GM12878 (cell line): ENCODE results near the gene PCNP. TPM values are rescaled to one million over a fixed set of nuclear protein-coding genes. Genes with fewer than 3 reads are reported as not detected.

Source experiments
- CEBPZ ChIP-seq: fragments of 150-350 bp; IDR thresholded peaks from 2 replicates; pipeline ENCODE4 v1.6.1; 2016; ENCODE audit warnings: low read depth, low read length
- CHD2 ChIP-seq: IDR thresholded peaks from 2 replicates; pipeline ENCODE4 v1.6.1; 2011; ENCODE audit warnings: low read depth, low read length, improper control_type of control experiment, borderline replicate concordance
- CTCF ChIP-seq, 3 experiments: IDR thresholded peaks in 2 of 3; conservative IDR thresholded peaks in 1 of 3; 2 replicates each; pipeline ENCODE4 v1.5.1; 2011; ENCODE audit warnings: low read depth in 3 of 3, low read length in 3 of 3, mild to moderate bottlenecking in 3 of 3, control low read depth in 2 of 3, moderate library complexity in 2 of 3, inconsistent platforms in 1 of 3, mixed read lengths in 1 of 3; ENCODE audit not compliant: control insufficient read depth in 2 of 3, insufficient read depth in 1 of 3; ENCODE audit errors: extremely low read depth in 1 of 3
- DPF2 ChIP-seq: fragments of 450-650 bp; IDR thresholded peaks from 2 replicates; pipeline ENCODE4 v1.6.1; 2017; ENCODE audit warnings: mild to moderate bottlenecking
- MEF2B ChIP-seq: fragments of 450-650 bp; IDR thresholded peaks from 2 replicates; pipeline ENCODE4 v1.6.1; 2018; ENCODE audit warnings: mild to moderate bottlenecking, moderate library complexity; ENCODE audit not compliant: partially characterized antibody, poor library complexity, severe bottlenecking
- MTA2 ChIP-seq: fragments of 450-650 bp; IDR thresholded peaks from 2 replicates; pipeline ENCODE4 v1.6.1; 2016; ENCODE audit warnings: low read depth, mild to moderate bottlenecking, moderate library complexity
- NR2C2 ChIP-seq: IDR thresholded peaks from 2 replicates; pipeline ENCODE4 v1.6.1; 2011; ENCODE audit warnings: borderline replicate concordance, low read depth; ENCODE audit not compliant: control insufficient read depth, insufficient read length
- PAX5 ChIP-seq: IDR thresholded peaks from 2 replicates; pipeline ENCODE4 v1.6.1; 2011; ENCODE audit warnings: low read depth, low read length, borderline replicate concordance
- PML ChIP-seq: IDR thresholded peaks from 2 replicates; pipeline ENCODE4 v1.6.1; 2012; ENCODE audit warnings: low read length, inconsistent platforms
- RBBP5 ChIP-seq: fragments of 200-600 bp; sonication (generic); conservative IDR thresholded peaks from 2 replicates; pipeline ENCODE4 v1.6.1; 2016
- RELA ChIP-seq: fragments of 450-650 bp; IDR thresholded peaks from 2 replicates; pipeline ENCODE4 v1.8.0; 2014; ENCODE audit warnings: borderline replicate concordance; ENCODE audit not compliant: partially characterized antibody
- SPI1 ChIP-seq: IDR thresholded peaks from 2 replicates; pipeline ENCODE4 v1.6.1; 2011; ENCODE audit warnings: low read depth, mild to moderate bottlenecking, low read length, moderate library complexity, borderline replicate concordance; ENCODE audit not compliant: insufficient read depth
- TCF3 ChIP-seq: IDR thresholded peaks from 2 replicates; pipeline ENCODE4 v1.6.1; 2012; ENCODE audit warnings: low read depth, mild to moderate bottlenecking, low read length, borderline replicate concordance; ENCODE audit not compliant: insufficient read depth
- polyA plus RNA-seq, 11 experiments: library from polyadenylated mRNA; depleted of rRNA in 4 of 11; unstranded in 6 of 11; stranded (reverse) in 5 of 11; fragments of >200 nt; fragmentation: Nextera tagmentation in 4 of 11; fragmentation: Illumina TruSeq in 1 of 11; extraction: Ambion mirVana in 4 of 11; extraction: Trizol in 1 of 11; gene quantifications; 1 replicate in 1 of 11; 2 replicates in 10 of 11; pipeline versions ENCODE4 v1.2.1 to v1.2.3, GENCODE V29; 2011 to 2016; ENCODE audit warnings: inconsistent platforms in 2 of 11, missing spikeins in 2 of 11, low read depth in 1 of 11
- total RNA-seq, 4 experiments: library from RNA; depleted of rRNA in 3 of 4; stranded (reverse); fragments of >200 nt in 3 of 4; fragmentation: Illumina TruSeq in 1 of 4; extraction: Trizol in 1 of 4; gene quantifications; 2 replicates each; pipeline versions ENCODE4 v1.2.1 to v1.2.3, GENCODE V29; 2013 to 2021
- TF ChIP-seq, protein P1 (sequence below): IDR thresholded peaks from 2 replicates; pipeline ENCODE4 v1.6.1; 2012; ENCODE audit warnings: improper control_type of control experiment, low read depth, low read length; ENCODE audit not compliant: insufficient replicate concordance
- TF ChIP-seq, protein P2 (sequence below): fragments of 450-650 bp; conservative IDR thresholded peaks from 2 replicates; pipeline ENCODE4 v1.6.1; 2017; ENCODE audit warnings: mild to moderate bottlenecking, moderate library complexity

Gene PCNP
- total and polyA plus RNA-seq, 10 of the 15 experiments (the other 5 are each of a cell fraction or from before 2014, with no cell fraction given): 49.8 to 179 (median 109) TPM

DNA sequence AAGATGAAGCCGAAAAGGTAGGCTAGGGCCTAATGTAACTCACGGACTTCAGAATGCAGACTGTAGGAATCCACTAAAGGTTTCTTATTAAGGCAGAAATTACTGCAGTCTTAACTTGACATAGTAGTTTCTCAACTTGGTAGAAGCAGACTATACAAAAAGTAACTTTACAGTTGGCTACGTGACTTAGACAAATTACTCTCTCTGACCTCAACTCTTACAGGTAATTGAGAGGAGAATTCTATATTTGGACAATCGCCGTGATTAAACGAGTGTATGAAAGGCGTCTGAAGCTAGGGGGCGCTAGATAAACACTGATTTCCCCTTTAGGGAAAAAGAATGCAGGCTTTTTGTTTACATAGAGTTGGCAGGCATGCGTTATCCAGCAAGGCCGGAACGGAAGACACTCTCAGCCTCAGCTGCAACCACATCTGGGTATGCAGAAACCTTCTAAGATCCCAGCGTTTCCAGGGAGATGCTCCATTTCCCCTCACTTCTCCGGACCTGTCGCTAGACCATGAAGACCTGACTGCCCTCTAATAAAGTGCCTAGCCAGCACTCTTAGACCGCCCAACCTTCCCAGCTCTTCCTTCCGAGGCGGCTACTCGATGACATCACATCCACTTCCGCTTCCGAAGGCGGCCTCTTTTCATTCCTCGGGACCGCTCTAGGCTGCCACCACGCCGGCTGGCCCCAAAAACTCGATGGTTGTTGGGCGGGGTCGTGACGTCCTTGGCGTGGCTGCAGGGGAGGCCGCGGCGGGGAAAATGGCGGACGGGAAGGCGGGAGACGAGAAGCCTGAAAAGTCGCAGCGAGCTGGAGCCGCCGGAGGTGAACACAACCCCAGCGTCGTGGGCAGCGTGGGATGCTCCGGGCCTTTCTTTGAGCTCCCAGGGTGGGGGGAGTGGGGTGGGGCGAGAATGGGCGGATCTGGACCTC is at the start of gene PCNP (continued):
- TF ChIP-seq, protein P1, sequence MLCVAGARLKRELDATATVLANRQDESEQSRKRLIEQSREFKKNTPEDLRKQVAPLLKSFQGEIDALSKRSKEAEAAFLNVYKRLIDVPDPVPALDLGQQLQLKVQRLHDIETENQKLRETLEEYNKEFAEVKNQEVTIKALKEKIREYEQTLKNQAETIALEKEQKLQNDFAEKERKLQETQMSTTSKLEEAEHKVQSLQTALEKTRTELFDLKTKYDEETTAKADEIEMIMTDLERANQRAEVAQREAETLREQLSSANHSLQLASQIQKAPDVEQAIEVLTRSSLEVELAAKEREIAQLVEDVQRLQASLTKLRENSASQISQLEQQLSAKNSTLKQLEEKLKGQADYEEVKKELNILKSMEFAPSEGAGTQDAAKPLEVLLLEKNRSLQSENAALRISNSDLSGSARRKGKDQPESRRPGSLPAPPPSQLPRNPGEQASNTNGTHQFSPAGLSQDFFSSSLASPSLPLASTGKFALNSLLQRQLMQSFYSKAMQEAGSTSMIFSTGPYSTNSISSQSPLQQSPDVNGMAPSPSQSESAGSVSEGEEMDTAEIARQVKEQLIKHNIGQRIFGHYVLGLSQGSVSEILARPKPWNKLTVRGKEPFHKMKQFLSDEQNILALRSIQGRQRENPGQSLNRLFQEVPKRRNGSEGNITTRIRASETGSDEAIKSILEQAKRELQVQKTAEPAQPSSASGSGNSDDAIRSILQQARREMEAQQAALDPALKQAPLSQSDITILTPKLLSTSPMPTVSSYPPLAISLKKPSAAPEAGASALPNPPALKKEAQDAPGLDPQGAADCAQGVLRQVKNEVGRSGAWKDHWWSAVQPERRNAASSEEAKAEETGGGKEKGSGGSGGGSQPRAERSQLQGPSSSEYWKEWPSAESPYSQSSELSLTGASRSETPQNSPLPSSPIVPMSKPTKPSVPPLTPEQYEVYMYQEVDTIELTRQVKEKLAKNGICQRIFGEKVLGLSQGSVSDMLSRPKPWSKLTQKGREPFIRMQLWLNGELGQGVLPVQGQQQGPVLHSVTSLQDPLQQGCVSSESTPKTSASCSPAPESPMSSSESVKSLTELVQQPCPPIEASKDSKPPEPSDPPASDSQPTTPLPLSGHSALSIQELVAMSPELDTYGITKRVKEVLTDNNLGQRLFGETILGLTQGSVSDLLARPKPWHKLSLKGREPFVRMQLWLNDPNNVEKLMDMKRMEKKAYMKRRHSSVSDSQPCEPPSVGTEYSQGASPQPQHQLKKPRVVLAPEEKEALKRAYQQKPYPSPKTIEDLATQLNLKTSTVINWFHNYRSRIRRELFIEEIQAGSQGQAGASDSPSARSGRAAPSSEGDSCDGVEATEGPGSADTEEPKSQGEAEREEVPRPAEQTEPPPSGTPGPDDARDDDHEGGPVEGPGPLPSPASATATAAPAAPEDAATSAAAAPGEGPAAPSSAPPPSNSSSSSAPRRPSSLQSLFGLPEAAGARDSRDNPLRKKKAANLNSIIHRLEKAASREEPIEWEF: no peak
- TF ChIP-seq CEBPZ: no peak
- peak; percentile 91 for TF ChIP-seq PML
- no peak for TF ChIP-seq RBBP5
- peak; percentile 70 to 88 (median 84) for TF ChIP-seq CTCF (IDR thresholded peaks at IDR 0.05 in 2 of 3, conservative IDR thresholded peaks at IDR 0.05 in 1 of 3; ENCODE audit: control insufficient read depth in 2 of 3, extremely low read depth in 1 of 3, insufficient read depth in 1 of 3, low read depth in 3 of 3, low read length in 3 of 3)
- no peak for TF ChIP-seq NR2C2
- no peak for TF ChIP-seq DPF2
- peak; percentile 32; the same call in 1 of the 2 replicates for TF ChIP-seq MTA2
- TF ChIP-seq PAX5: 0 out of 2 replicates have a peak, but pooled peaks have one; percentile 23
- TF ChIP-seq, protein P2, sequence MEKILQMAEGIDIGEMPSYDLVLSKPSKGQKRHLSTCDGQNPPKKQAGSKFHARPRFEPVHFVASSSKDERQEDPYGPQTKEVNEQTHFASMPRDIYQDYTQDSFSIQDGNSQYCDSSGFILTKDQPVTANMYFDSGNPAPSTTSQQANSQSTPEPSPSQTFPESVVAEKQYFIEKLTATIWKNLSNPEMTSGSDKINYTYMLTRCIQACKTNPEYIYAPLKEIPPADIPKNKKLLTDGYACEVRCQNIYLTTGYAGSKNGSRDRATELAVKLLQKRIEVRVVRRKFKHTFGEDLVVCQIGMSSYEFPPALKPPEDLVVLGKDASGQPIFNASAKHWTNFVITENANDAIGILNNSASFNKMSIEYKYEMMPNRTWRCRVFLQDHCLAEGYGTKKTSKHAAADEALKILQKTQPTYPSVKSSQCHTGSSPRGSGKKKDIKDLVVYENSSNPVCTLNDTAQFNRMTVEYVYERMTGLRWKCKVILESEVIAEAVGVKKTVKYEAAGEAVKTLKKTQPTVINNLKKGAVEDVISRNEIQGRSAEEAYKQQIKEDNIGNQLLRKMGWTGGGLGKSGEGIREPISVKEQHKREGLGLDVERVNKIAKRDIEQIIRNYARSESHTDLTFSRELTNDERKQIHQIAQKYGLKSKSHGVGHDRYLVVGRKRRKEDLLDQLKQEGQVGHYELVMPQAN: peak; percentile 97
- peak; percentile 38 for TF ChIP-seq CHD2
- TF ChIP-seq TCF3: no peak
- TF ChIP-seq RELA: peak; percentile 54
- TF ChIP-seq MEF2B: peak; percentile 69
- TF ChIP-seq SPI1: peak; percentile 81
